Astrocyte (in vitro differentiated cells and primary cell): ENCODE measurements around the gene JAZF1. TPM values are rescaled to one million over a fixed set of nuclear protein-coding genes. Genes with fewer than 3 reads are reported as not detected.

Experiments used
- DNase-seq: peaks from one replicate; pipeline ENCODE4 v3.0.0-alpha.2; 2010; ENCODE audit warnings: low read depth
- FAIRE-seq: peaks from 2 replicates; lab custom pipeline; 2011; peaks lifted over from hg19 to GRCh38; lab: Jason Lieb, UNC
- H2AFZ ChIP-seq: 2 replicates; pipeline ENCODE4 v1.6.0; 2012; ENCODE audit warnings: low read depth, low read length, inconsistent platforms
- H3K27ac ChIP-seq: 2 replicates; pipeline ENCODE4 v1.5.1; 2011; ENCODE audit warnings: low read depth, low read length, inconsistent platforms
- H3K27me3 ChIP-seq: 2 replicates; pipeline ENCODE4 v1.6.0; 2011; ENCODE audit warnings: low read length, inconsistent platforms; ENCODE audit not compliant: insufficient read depth
- H3K36me3 ChIP-seq: 2 replicates; pipeline ENCODE4 v1.5.1; 2011; ENCODE audit warnings: low read length, inconsistent platforms; ENCODE audit not compliant: insufficient read depth
- H3K4me1 ChIP-seq: 2 replicates; pipeline ENCODE4 v1.5.1; 2011; ENCODE audit warnings: low read length, inconsistent platforms; ENCODE audit not compliant: insufficient read depth
- H3K4me2 ChIP-seq: 2 replicates; pipeline ENCODE4 v1.6.0; 2012; ENCODE audit warnings: low read length, inconsistent platforms
- H3K4me3 ChIP-seq: 2 replicates; pipeline ENCODE4 v1.5.1; 2011; ENCODE audit warnings: low read depth, mild to moderate bottlenecking, low read length, inconsistent platforms; ENCODE audit not compliant: insufficient read depth
- H3K79me2 ChIP-seq: 2 replicates; pipeline ENCODE4 v1.6.0; 2012; ENCODE audit warnings: mild to moderate bottlenecking, low read length, inconsistent platforms; ENCODE audit not compliant: insufficient read depth
- H3K9ac ChIP-seq: 2 replicates; pipeline ENCODE4 v1.6.0; 2012; ENCODE audit warnings: mild to moderate bottlenecking, low read length, inconsistent platforms
- H3K9me3 ChIP-seq: 2 replicates; pipeline ENCODE4 v1.5.1; 2012; ENCODE audit warnings: low read depth, mild to moderate bottlenecking, low read length, inconsistent platforms; ENCODE audit not compliant: insufficient read depth
- H4K20me1 ChIP-seq: 2 replicates; pipeline ENCODE4 v1.6.0; 2012; ENCODE audit warnings: low read length, inconsistent platforms; ENCODE audit not compliant: insufficient read depth
- H3K27ac Mint-ChIP-seq: one replicate; pipeline ENCODE4 v1.8.0; 2021; ENCODE audit warnings: mild to moderate bottlenecking, mixed read lengths; ENCODE audit not compliant: unreplicated experiment
- H3K27me3 Mint-ChIP-seq: one replicate; pipeline ENCODE4 v1.8.0; 2021; ENCODE audit warnings: low read depth, mixed read lengths; ENCODE audit not compliant: unreplicated experiment
- H3K36me3 Mint-ChIP-seq: one replicate; pipeline ENCODE4 v1.8.0; 2021; ENCODE audit warnings: low read depth, mixed read lengths; ENCODE audit not compliant: unreplicated experiment
- H3K4me1 Mint-ChIP-seq: one replicate; pipeline ENCODE4 v1.8.0; 2021; ENCODE audit warnings: low read depth, mixed read lengths; ENCODE audit not compliant: unreplicated experiment
- H3K4me3 Mint-ChIP-seq: one replicate; pipeline ENCODE4 v1.8.0; 2021; ENCODE audit warnings: mild to moderate bottlenecking, moderate library complexity, mixed read lengths; ENCODE audit not compliant: unreplicated experiment
- H3K9me3 Mint-ChIP-seq: one replicate; pipeline ENCODE4 v1.8.0; 2021; ENCODE audit warnings: mild to moderate bottlenecking, mixed read lengths; ENCODE audit not compliant: unreplicated experiment
- EZH2 ChIP-seq: IDR thresholded peaks from 2 replicates; pipeline ENCODE4 v1.6.1; 2012; ENCODE audit warnings: mild to moderate bottlenecking, low read length, inconsistent platforms; ENCODE audit not compliant: insufficient read depth
- total RNA-seq: library from RNA; stranded (reverse); gene quantifications from 2 replicates; pipeline ENCODE4 v1.2.1, GENCODE V29; 2021
- TF ChIP-seq, protein P1 (sequence below): IDR thresholded peaks from 2 replicates; pipeline ENCODE4 v1.5.1; 2011; ENCODE audit warnings: low read depth, mild to moderate bottlenecking, inconsistent platforms, low read length, moderate library complexity; ENCODE audit not compliant: insufficient read depth

JAZF1 gene
- total RNA-seq, 1 donor from 2014 or later: 20.1 TPM

DNA sequence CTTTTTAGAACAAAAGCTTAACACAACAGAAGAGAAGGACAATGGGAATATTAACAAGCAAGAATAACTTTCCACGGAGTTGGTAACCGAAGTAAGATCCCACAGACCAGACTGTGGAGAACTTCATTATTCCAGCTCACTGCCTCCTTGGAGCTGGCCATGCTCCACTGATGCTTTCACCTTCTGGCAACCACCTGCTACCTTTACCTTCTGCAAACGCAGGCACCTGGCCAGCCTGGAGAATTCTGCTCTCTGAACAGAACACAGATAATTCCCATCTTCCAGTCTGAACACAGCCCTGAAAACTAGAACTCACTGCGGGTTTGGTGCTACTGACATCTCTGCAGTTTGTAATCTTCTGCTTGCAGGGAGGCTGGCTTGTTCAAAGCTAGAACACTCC, 66.5 kb downstream of the JAZF1 start:
- no peak overlapping the region for H3K4me3 Mint-ChIP-seq
- H3K27ac Mint-ChIP-seq: no peak overlapping the region
- H3K9me3 Mint-ChIP-seq: no peaks in the 10 kb centered on the region
- Histone ChIP-seq H3K4me2 (no peak overlapping the region), H3K79me2 (no peaks in the 10 kb centered on the region), H3K27ac (no peak overlapping the region), H3K36me3 (no peaks in the 10 kb centered on the region), H3K9me3 (no peaks in the 10 kb centered on the region), H3K4me3 (no peak overlapping the region), H2AFZ (no peak overlapping the region), H3K9ac (no peak overlapping the region), H3K4me1 (no peaks in the 10 kb centered on the region), H4K20me1 (peaks cover 39% of the 10 kb centered on the region), H3K27me3 (no peaks in the 10 kb centered on the region)
- peaks cover 4% of the 10 kb centered on the region for H3K36me3 Mint-ChIP-seq
- FAIRE-seq (no peak), DNase-seq (no peak)
- TF ChIP-seq, protein P1, sequence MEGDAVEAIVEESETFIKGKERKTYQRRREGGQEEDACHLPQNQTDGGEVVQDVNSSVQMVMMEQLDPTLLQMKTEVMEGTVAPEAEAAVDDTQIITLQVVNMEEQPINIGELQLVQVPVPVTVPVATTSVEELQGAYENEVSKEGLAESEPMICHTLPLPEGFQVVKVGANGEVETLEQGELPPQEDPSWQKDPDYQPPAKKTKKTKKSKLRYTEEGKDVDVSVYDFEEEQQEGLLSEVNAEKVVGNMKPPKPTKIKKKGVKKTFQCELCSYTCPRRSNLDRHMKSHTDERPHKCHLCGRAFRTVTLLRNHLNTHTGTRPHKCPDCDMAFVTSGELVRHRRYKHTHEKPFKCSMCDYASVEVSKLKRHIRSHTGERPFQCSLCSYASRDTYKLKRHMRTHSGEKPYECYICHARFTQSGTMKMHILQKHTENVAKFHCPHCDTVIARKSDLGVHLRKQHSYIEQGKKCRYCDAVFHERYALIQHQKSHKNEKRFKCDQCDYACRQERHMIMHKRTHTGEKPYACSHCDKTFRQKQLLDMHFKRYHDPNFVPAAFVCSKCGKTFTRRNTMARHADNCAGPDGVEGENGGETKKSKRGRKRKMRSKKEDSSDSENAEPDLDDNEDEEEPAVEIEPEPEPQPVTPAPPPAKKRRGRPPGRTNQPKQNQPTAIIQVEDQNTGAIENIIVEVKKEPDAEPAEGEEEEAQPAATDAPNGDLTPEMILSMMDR: no peak
- no peak for TF ChIP-seq EZH2
- no peaks in the 10 kb centered on the region for H3K4me1 Mint-ChIP-seq
- H3K27me3 Mint-ChIP-seq: no peaks in the 10 kb centered on the region

DNA sequence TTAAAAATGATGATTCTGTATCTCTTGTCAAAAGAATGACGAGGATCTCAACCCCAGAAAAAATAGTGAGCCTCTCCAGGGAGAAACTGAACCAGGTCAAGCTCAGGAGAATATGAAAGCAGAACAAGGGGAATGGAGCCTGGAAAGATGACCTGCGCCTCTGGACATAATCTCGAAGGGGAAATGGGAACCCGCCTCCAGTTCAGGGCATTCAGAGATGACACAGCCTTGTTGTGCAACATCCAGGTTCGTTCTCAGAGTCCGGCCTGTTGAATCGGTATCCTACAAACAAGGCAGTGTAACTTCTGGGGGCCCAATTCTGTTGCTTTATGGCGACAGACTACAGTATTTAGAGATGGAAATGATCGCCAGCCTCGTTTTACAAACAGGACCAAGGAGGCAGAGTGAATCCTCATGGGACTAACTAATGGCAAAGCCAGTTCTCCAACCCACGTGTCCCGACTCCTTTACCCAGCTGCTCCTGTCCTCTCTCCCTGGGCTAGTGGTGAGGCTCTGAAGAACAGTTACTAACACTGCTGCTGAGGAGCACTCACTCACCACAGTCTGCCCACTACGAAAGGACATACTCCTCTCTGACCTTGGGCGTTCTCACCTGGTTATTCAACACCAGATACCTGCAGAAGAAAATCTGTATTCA, 67.6 kb downstream of the JAZF1 start:
- Mint-ChIP-seq H3K9me3 (no peaks in the 10 kb centered on the region), H3K36me3 (peaks cover 4% of the 10 kb centered on the region), H3K4me3 (no peak overlapping the region), H3K4me1 (peaks cover 4% of the 10 kb centered on the region), H3K27ac (no peak overlapping the region), H3K27me3 (no peaks in the 10 kb centered on the region)
- no peaks in the 10 kb centered on the region for H3K79me2 ChIP-seq
- peaks cover 39% of the 10 kb centered on the region for H4K20me1 ChIP-seq
- no peaks in the 10 kb centered on the region for H3K36me3 ChIP-seq
- FAIRE-seq (no peak), DNase-seq (no peak)
- H3K27me3 ChIP-seq: no peaks in the 10 kb centered on the region
- no peak overlapping the region for H2AFZ ChIP-seq
- H3K4me2 ChIP-seq: no peak overlapping the region
- no peak overlapping the region for H3K4me3 ChIP-seq
- no peak overlapping the region for H3K27ac ChIP-seq
- no peaks in the 10 kb centered on the region for H3K4me1 ChIP-seq
- no peak for TF ChIP-seq EZH2
- TF ChIP-seq, protein P1: no peak
- H3K9ac ChIP-seq: no peak overlapping the region
- no peaks in the 10 kb centered on the region for H3K9me3 ChIP-seq

DNA sequence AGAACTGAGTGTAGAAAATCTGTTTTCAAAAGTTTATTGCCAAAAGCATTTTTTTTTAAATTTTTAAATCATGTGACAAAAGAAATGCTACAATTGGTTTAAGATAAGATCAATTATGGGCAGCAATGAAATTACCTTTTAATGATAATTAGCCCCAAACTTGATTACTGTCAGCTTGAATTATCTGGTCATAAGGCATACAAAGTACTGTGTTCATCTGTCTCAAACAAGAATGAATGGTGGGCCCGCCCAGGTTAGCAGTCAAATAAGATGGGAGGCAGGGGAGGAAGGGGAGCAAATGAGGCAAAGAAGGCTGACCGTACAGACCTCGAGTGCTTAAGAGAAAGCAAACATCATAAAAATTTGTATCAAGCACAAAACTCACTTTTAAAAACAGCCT, 68.1 kb downstream of the JAZF1 start:
- Histone ChIP-seq H3K9me3 (no peaks in the 10 kb centered on the region), H3K27ac (no peak overlapping the region), H3K4me1 (no peaks in the 10 kb centered on the region), H3K4me2 (no peak overlapping the region), H2AFZ (no peak overlapping the region), H3K9ac (no peak overlapping the region), H3K27me3 (no peaks in the 10 kb centered on the region), H4K20me1 (peaks cover 44% of the 10 kb centered on the region), H3K36me3 (no peaks in the 10 kb centered on the region), H3K79me2 (peaks cover 2% of the 10 kb centered on the region), H3K4me3 (no peak overlapping the region)
- H3K36me3 Mint-ChIP-seq: peaks cover 4% of the 10 kb centered on the region
- peak overlapping the region; percentile 21 for H3K27ac Mint-ChIP-seq
- peaks cover 6% of the 10 kb centered on the region for H3K4me1 Mint-ChIP-seq
- no peaks in the 10 kb centered on the region for H3K27me3 Mint-ChIP-seq
- no peak for TF ChIP-seq EZH2
- TF ChIP-seq, protein P1: no peak
- DNase-seq (no peak), FAIRE-seq (no peak)
- no peak overlapping the region for H3K4me3 Mint-ChIP-seq
- H3K9me3 Mint-ChIP-seq: no peaks in the 10 kb centered on the region
